Skeletal muscle tissue (tissue), 4 donors: ENCODE results near the gene FAP. TPM values are rescaled to one million over a fixed set of nuclear protein-coding genes. Genes with fewer than 3 reads are reported as not detected.
A peak's percentile ranks its signal among the peaks of the same experiment; 100 is the strongest.

Experiments
- H3K27ac ChIP-seq: one replicate; pipeline ENCODE4 v1.7.0; 2013; ENCODE audit warnings: mild to moderate bottlenecking, low read depth, low read length, inconsistent platforms
- H3K27me3 ChIP-seq, 3 donors: one replicate each; pipeline ENCODE4 v1.7.0; 2013; ENCODE audit warnings: low read length in 3 of 3; ENCODE audit not compliant: control insufficient read depth in 3 of 3, insufficient read depth in 3 of 3
- H3K36me3 ChIP-seq, 3 donors: one replicate each; pipeline ENCODE4 v1.7.0; 2013; ENCODE audit warnings: low read length in 3 of 3; ENCODE audit not compliant: control insufficient read depth in 3 of 3, insufficient read depth in 3 of 3
- H3K4me1 ChIP-seq, 3 donors: one replicate each; pipeline ENCODE4 v1.7.0; 2013; ENCODE audit warnings: low read length in 3 of 3, mild to moderate bottlenecking in 3 of 3; ENCODE audit not compliant: control insufficient read depth in 3 of 3, insufficient read depth in 3 of 3
- H3K4me3 ChIP-seq, 3 donors: one replicate each; pipeline ENCODE4 v1.7.0; 2013; ENCODE audit warnings: low read length in 3 of 3
- H3K9ac ChIP-seq, 3 donors: one replicate each; pipeline ENCODE4 v1.7.0; 2013; ENCODE audit warnings: low read length in 3 of 3, mild to moderate bottlenecking in 3 of 3, moderate library complexity in 2 of 3, low read depth in 1 of 3
- H3K9me3 ChIP-seq, 3 donors: one replicate each; pipeline ENCODE4 v1.7.0; 2013; ENCODE audit warnings: low read length in 3 of 3; ENCODE audit not compliant: control insufficient read depth in 3 of 3
- total RNA-seq: library from RNA; depleted of rRNA; stranded (reverse); fragments of >200 nt; gene quantifications from one replicate; pipeline ENCODE4 v1.2.3, GENCODE V29; 2014
- donor health status: Osteomylitis.

FAP gene
- total RNA-seq, 1 donor from 2014 or later, result 70.5 TPM

- peaks cover 0 to 4% (median 0%) of the 10 kb centered on the region in 3 donors for H3K36me3 ChIP-seq
- no peaks in the 10 kb centered on the region for H3K9me3 ChIP-seq
- no peaks in the 10 kb centered on the region for H3K27me3 ChIP-seq
- peaks cover 0 to 12% (median 0%) of the 10 kb centered on the region in 3 donors for H3K4me1 ChIP-seq
- peak overlapping the region; percentile 39 for H3K27ac ChIP-seq
- H3K9ac ChIP-seq, result no peak overlapping the region
- peak overlapping the region in 1 of 3 donors; percentile 38 for H3K4me3 ChIP-seq
These were observed 18.0 kb upstream of the FAP start for GRCh38 chr2:162261032-162261945.

- H3K36me3 ChIP-seq, result no peaks in the 10 kb centered on the region
- H3K27me3 ChIP-seq, result no peaks in the 10 kb centered on the region
- no peak overlapping the region for H3K9ac ChIP-seq
- H3K27ac ChIP-seq, result no peak overlapping the region
- peaks cover 0 to 8% (median 0%) of the 10 kb centered on the region in 3 donors for H3K4me1 ChIP-seq
- no peak overlapping the region for H3K4me3 ChIP-seq
- no peaks in the 10 kb centered on the region for H3K9me3 ChIP-seq
These were observed 15.4 kb upstream of the FAP start for GRCh38 chr2:162258686-162259085.

GRCh38 chr2:162258169-162258568 is 14.9 kb upstream of the FAP start:
- Histone ChIP-seq H3K27ac (no peak overlapping the region), H3K9ac (no peak overlapping the region)

GRCh38 chr2:162257425-162257824 is 14.2 kb upstream of the FAP start:
- Histone ChIP-seq H3K27me3 (no peaks in the 10 kb centered on the region), H3K36me3 (no peaks in the 10 kb centered on the region), H3K27ac (no peak overlapping the region), H3K4me3 (no peak overlapping the region), H3K4me1 (peaks cover 0 to 8% (median 0%) of the 10 kb centered on the region in 3 donors), H3K9ac (no peak overlapping the region), H3K9me3 (no peaks in the 10 kb centered on the region)

More at GRCh38 chr2:162258169-162258568, 14.9 kb upstream of the FAP start:
- no peaks in the 10 kb centered on the region for H3K36me3 ChIP-seq
- peaks cover 0 to 8% (median 0%) of the 10 kb centered on the region in 3 donors for H3K4me1 ChIP-seq
- no peaks in the 10 kb centered on the region for H3K27me3 ChIP-seq
- no peaks in the 10 kb centered on the region for H3K9me3 ChIP-seq
- H3K4me3 ChIP-seq, result no peak overlapping the region

GRCh38 chr2:162256591-162256991 is 13.3 kb upstream of the FAP start:
- Histone ChIP-seq H3K4me3 (no peak overlapping the region), H3K9me3 (no peaks in the 10 kb centered on the region), H3K4me1 (peaks cover 0 to 8% (median 0%) of the 10 kb centered on the region in 3 donors), H3K27ac (no peak overlapping the region), H3K27me3 (no peaks in the 10 kb centered on the region), H3K36me3 (no peaks in the 10 kb centered on the region), H3K9ac (no peak overlapping the region)

- Histone ChIP-seq H3K27me3 (no peaks in the 10 kb centered on the region), H3K9me3 (no peaks in the 10 kb centered on the region), H3K27ac (no peak overlapping the region), H3K4me1 (peaks cover 0 to 2% (median 0%) of the 10 kb centered on the region in 3 donors), H3K36me3 (no peaks in the 10 kb centered on the region), H3K9ac (no peak overlapping the region), H3K4me3 (no peak overlapping the region)
These were observed 11.1 kb upstream of the FAP start for GRCh38 chr2:162254236-162254871.

- Histone ChIP-seq H3K9me3 (no peaks in the 10 kb centered on the region), H3K4me3 (no peak overlapping the region), H3K27me3 (no peaks in the 10 kb centered on the region), H3K36me3 (no peaks in the 10 kb centered on the region), H3K4me1 (peaks cover 0 to 2% (median 0%) of the 10 kb centered on the region in 3 donors), H3K27ac (no peak overlapping the region), H3K9ac (no peak overlapping the region)
These were observed 10.2 kb upstream of the FAP start for GRCh38 chr2:162253435-162253834.

- no peaks in the 10 kb centered on the region for H3K36me3 ChIP-seq
These were observed 8.9 kb upstream of the FAP start for GRCh38 chr2:162252153-162252552.

GRCh38 chr2:162245781-162246180 is 2.5 kb upstream of the FAP start:
- H3K27me3 ChIP-seq, result no peaks in the 10 kb centered on the region
- H3K9ac ChIP-seq, result no peak overlapping the region
- H3K36me3 ChIP-seq, result no peaks in the 10 kb centered on the region
- H3K27ac ChIP-seq, result no peak overlapping the region
- no peaks in the 10 kb centered on the region for H3K9me3 ChIP-seq
- H3K4me1 ChIP-seq, result peaks cover 0 to 6% (median 0%) of the 10 kb centered on the region in 3 donors
- no peak overlapping the region for H3K4me3 ChIP-seq

More at GRCh38 chr2:162252153-162252552, 8.9 kb upstream of the FAP start:
- no peaks in the 10 kb centered on the region for H3K4me1 ChIP-seq
- no peak overlapping the region for H3K4me3 ChIP-seq
- H3K9ac ChIP-seq, result no peak overlapping the region
- H3K9me3 ChIP-seq, result no peaks in the 10 kb centered on the region
- H3K27me3 ChIP-seq, result no peaks in the 10 kb centered on the region
- H3K27ac ChIP-seq, result no peak overlapping the region

- no peaks in the 10 kb centered on the region for H3K27me3 ChIP-seq
- H3K36me3 ChIP-seq, result no peaks in the 10 kb centered on the region
- H3K27ac ChIP-seq, result peak overlapping the region; percentile 57
- no peak overlapping the region for H3K4me3 ChIP-seq
- H3K9ac ChIP-seq, result no peak overlapping the region
- H3K9me3 ChIP-seq, result no peaks in the 10 kb centered on the region
- peaks cover 0 to 6% (median 0%) of the 10 kb centered on the region in 3 donors for H3K4me1 ChIP-seq
These were observed 1.8 kb upstream of the FAP start for GRCh38 chr2:162245061-162245460.
